ENCODE data around the gene EIF4A3. TPM values are rescaled to one million over a fixed set of nuclear protein-coding genes. Genes with fewer than 3 reads are reported as not detected.
"Not testable (repeated sequence)": the region's sequence is repeated elsewhere in the genome, so short reads cannot be mapped to it uniquely, and the experiment has no call there.

The EIF4A3 gene
- total RNA-seq, 1 donor from 2014 or later: 143 TPM

- intact Hi-C loops (cut with micrococcal nuclease): loop anchor here (1.0 to 2.0 kb wide), 2 partner anchors 46 to 162 kb away; partner anchors contain the start of gene EIF4A3
These were observed 45.6 kb downstream of the EIF4A3 start, which contains the start of gene GAA for GRCh38 chr17:80101011-80101945. Gene GAA, plus strand, starts transcription at chr17:80101581. Its CDS starts 3,006 bp downstream, at chr17:80104587.

- intact Hi-C loops (cut with micrococcal nuclease): loop anchor here (2.0 kb wide), 1 partner anchor 163 kb away; no protein-coding TSS in a partner anchor
These were observed 46.9 kb downstream of the EIF4A3 start for GRCh38 chr17:80100035-80100323.

GRCh38 chr17:80099291-80100034 lies 47.5 kb downstream of the EIF4A3 start:
- intact Hi-C loops (cut with micrococcal nuclease): loop anchor here (2.0 kb wide), 1 partner anchor 163 kb away; no protein-coding TSS in a partner anchor

GRCh38 chr17:80097844-80098691 lies 48.9 kb downstream of the EIF4A3 start:
- intact Hi-C loops (cut with micrococcal nuclease): no loop called here

- intact Hi-C loops (cut with micrococcal nuclease): no loop called here
These were observed 49.8 kb downstream of the EIF4A3 start for GRCh38 chr17:80097127-80097621.

GRCh38 chr17:80096561-80097021 lies 50.3 kb downstream of the EIF4A3 start:
- intact Hi-C loops (cut with micrococcal nuclease): no loop called here

- intact Hi-C loops (cut with micrococcal nuclease): no loop called here
These were observed 51.0 kb downstream of the EIF4A3 start for GRCh38 chr17:80095844-80096475.

- intact Hi-C loops (cut with micrococcal nuclease): no loop called here
These were observed 51.7 kb downstream of the EIF4A3 start for GRCh38 chr17:80095038-80095843.

GRCh38 chr17:80092959-80093358 lies 54.0 kb downstream of the EIF4A3 start:
- intact Hi-C loops (cut with micrococcal nuclease): no loop called here

- intact Hi-C loops (cut with micrococcal nuclease): no loop called here
These were observed 55.6 kb downstream of the EIF4A3 start for GRCh38 chr17:80091376-80091775.

- intact Hi-C loops (cut with micrococcal nuclease): not testable (repeated sequence)
These were observed 56.8 kb downstream of the EIF4A3 start for GRCh38 chr17:80090164-80090563.

GRCh38 chr17:80089762-80090161 lies 57.2 kb downstream of the EIF4A3 start:
- intact Hi-C loops (cut with micrococcal nuclease): no loop called here

- intact Hi-C loops (cut with micrococcal nuclease): no loop called here
These were observed 59.3 kb downstream of the EIF4A3 start for GRCh38 chr17:80087346-80088265.

GRCh38 chr17:80086616-80087015 lies 60.3 kb downstream of the EIF4A3 start:
- intact Hi-C loops (cut with micrococcal nuclease): no loop called here

- intact Hi-C loops (cut with micrococcal nuclease): no loop called here
These were observed 60.8 kb downstream of the EIF4A3 start for GRCh38 chr17:80086081-80086480.

GRCh38 chr17:80084773-80085172 lies 62.2 kb downstream of the EIF4A3 start:
- intact Hi-C loops (cut with micrococcal nuclease): no loop called here

All from T-helper 2 cell treated with Interferon-gamma antibody and Interleukin-4, amounts not matched to agents 100 ng/mL and 5 ng/mL, for 36 hours (primary cell).